ENCODE measurements around the gene ARHGEF9.

DNA sequence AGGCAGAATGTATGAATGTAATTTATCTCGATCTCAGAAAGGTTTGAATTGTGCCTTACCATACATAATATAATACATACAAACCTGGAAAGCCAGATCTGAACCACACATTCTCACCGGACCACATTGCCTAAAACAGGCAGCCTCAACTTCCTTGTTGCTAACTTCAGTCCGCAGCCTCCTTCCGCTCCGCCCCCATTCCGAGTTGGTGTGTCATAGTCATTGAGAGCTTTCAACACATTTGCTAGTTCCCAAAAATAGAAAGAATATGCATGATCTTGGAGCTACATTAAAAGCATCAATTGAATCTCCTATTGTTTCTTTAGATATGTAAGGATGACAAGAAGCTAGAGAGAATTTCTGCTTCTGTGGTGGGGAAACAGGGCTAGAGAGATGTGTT is 127.2 kb downstream of the ARHGEF9 start:
- TF ChIP-seq, protein P1, sequence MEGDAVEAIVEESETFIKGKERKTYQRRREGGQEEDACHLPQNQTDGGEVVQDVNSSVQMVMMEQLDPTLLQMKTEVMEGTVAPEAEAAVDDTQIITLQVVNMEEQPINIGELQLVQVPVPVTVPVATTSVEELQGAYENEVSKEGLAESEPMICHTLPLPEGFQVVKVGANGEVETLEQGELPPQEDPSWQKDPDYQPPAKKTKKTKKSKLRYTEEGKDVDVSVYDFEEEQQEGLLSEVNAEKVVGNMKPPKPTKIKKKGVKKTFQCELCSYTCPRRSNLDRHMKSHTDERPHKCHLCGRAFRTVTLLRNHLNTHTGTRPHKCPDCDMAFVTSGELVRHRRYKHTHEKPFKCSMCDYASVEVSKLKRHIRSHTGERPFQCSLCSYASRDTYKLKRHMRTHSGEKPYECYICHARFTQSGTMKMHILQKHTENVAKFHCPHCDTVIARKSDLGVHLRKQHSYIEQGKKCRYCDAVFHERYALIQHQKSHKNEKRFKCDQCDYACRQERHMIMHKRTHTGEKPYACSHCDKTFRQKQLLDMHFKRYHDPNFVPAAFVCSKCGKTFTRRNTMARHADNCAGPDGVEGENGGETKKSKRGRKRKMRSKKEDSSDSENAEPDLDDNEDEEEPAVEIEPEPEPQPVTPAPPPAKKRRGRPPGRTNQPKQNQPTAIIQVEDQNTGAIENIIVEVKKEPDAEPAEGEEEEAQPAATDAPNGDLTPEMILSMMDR (IDR thresholded peaks at IDR 0.05; ENCODE audit: insufficient read depth, low read length, poor library complexity, severe bottlenecking), result no peak
- no peak for TF ChIP-seq EZH2phosphoT487 (conservative IDR thresholded peaks at IDR 0.05; ENCODE audit: low read length)
